ENCODE results near the gene KCTD2.

- TF ChIP-seq CTCF (IDR thresholded peaks at IDR 0.05; ENCODE audit: poor library complexity) (no peak), EZH2 (IDR thresholded peaks at IDR 0.05; ENCODE audit: borderline replicate concordance) (no peak), EZH2phosphoT487 (IDR thresholded peaks at IDR 0.05; ENCODE audit: low read depth, severe bottlenecking, unreplicated experiment) (no peak)
These were observed 10.3 kb upstream of the KCTD2 start for GRCh38 chr17:75036643-75037268.

Measured in hepatocyte (in vitro differentiated cells).